ENCODE data around the gene SLC2A13.

GRCh38 chr12:40137252-40137651 lies 31.4 kb upstream of the SLC2A13 start:
- no peak for TF ChIP-seq CTCF (conservative IDR thresholded peaks at IDR 0.05 in 1 of 2, IDR thresholded peaks at IDR 0.05 in 1 of 2; ENCODE audit: low read depth in 1 of 2, low read length in 2 of 2)
- no peak for TF ChIP-seq EZH2 (IDR thresholded peaks at IDR 0.05; ENCODE audit: low read length, missing control alignments)
